Body of pancreas (tissue), 4 donors: ENCODE results near the gene MANEA. TPM values are rescaled to one million over a fixed set of nuclear protein-coding genes. Genes with fewer than 3 reads are reported as not detected.

Source experiments
- ATAC-seq: fragments of 150-250 bp; one replicate; pipeline ENCODE4 v1.9.1; 2016
- DNase-seq, 4 donors: peaks; one replicate each; pipeline ENCODE4 v3.0.0-alpha.2; 2019
- H3K27ac ChIP-seq, 4 donors: fragments of 200-600 bp; sonication (generic); 1 replicate in 3 of 4; 2 replicates in 1 of 4; pipeline versions ENCODE4 v1.5.1 to v1.6.1; 2016 to 2019; ENCODE audit warnings: mild to moderate bottlenecking in 1 of 4, mixed read lengths in 1 of 4, moderate library complexity in 1 of 4
- H3K27me3 ChIP-seq, 2 donors: fragments of 200-600 bp; sonication (generic); one replicate each; pipeline ENCODE4 v1.6.0; 2016; ENCODE audit warnings: mild to moderate bottlenecking in 1 of 2
- H3K36me3 ChIP-seq, 2 donors: fragments of 200-600 bp; sonication (generic); replicated peaks in 1 of 2; 2 replicates each; pipeline ENCODE4 v1.5.1; 2016; ENCODE audit warnings: low read depth in 2 of 2; ENCODE audit not compliant: insufficient read depth in 1 of 2
- H3K4me1 ChIP-seq: fragments of 200-600 bp; sonication (generic); one replicate; pipeline ENCODE4 v1.6.0; 2016
- H3K4me3 ChIP-seq, 2 donors: fragments of 200-600 bp; sonication (generic); 1 replicate in 1 of 2; 2 replicates in 1 of 2; pipeline ENCODE4 v1.5.1; 2016 to 2019
- H3K9me3 ChIP-seq, 3 donors: fragments of 200-600 bp; sonication (generic); 1 replicate in 2 of 3; 2 replicates in 1 of 3; pipeline ENCODE4 v1.5.1; 2016
- CTCF ChIP-seq, 7 experiments: fragments of 450-650 bp in 4 of 7; fragments of 200-600 bp in 3 of 7; sonication (generic) in 3 of 7; IDR thresholded peaks; one replicate each; pipeline ENCODE4 v1.5.1; 2016 to 2019; ENCODE audit warnings: antibody characterized with exemption in 7 of 7
- POLR2A ChIP-seq, 3 donors: fragments of 450-650 bp; IDR thresholded peaks; one replicate each; pipeline ENCODE4 v1.6.1; 2016; ENCODE audit warnings: antibody characterized with exemption in 3 of 3, mild to moderate bottlenecking in 2 of 3
- WGBS, 2 donors: methylation state at CpG; one replicate each; pipeline ENCODE4 v1.1.5; 2017; 5-methylcytosine and 5-hydroxymethylcytosine counted together
- intact Hi-C: fragments of 100-400 bp; cut with DNase I; formaldehyde crosslinking; loops from one replicate; pipeline ENCODE4 v1.15.1; 2023
- total RNA-seq, 2 donors: library from RNA; depleted of rRNA; stranded (reverse); fragments of >200 nt; gene quantifications; one replicate each; pipeline ENCODE4 v1.1.0, GENCODE V29; 2016

MANEA gene
- total RNA-seq, 2 donors from 2014 or later: 2.6 to 5.2 TPM

- H3K27ac ChIP-seq: peak overlapping the region in 1 of 4 donors; percentile 1
- no peaks in the 10 kb centered on the region for H3K9me3 ChIP-seq
- TF ChIP-seq POLR2A (IDR thresholded peaks at IDR 0.05) (no peak), CTCF (IDR thresholded peaks at IDR 0.05) (no peak)
- WGBS, 2 donors: 51 to 57% methylated on average over 3 of the region's 3 CpGs
- H3K4me1 ChIP-seq: no peaks in the 10 kb centered on the region
- no peak overlapping the region for H3K4me3 ChIP-seq
- no peaks in the 10 kb centered on the region for H3K27me3 ChIP-seq
- intact Hi-C loops: no loop called here
- DNase-seq (no peak), ATAC-seq (peak; percentile 32)
- H3K36me3 ChIP-seq: no peaks in the 10 kb centered on the region
These were observed 32.7 kb upstream of the MANEA start for GRCh38 chr6:95544517-95545225.

- no peak overlapping the region for H3K4me3 ChIP-seq
- DNase-seq (peak in 2 of 4 donors; percentile 14 to 46), ATAC-seq (peak; percentile 62)
- no peaks in the 10 kb centered on the region for H3K27me3 ChIP-seq
- no peak overlapping the region for H3K27ac ChIP-seq
- no peaks in the 10 kb centered on the region for H3K4me1 ChIP-seq
- 28 to 47% methylated on average over 3 of the region's 3 CpGs for WGBS, 2 donors
- H3K36me3 ChIP-seq: no peaks in the 10 kb centered on the region
- H3K9me3 ChIP-seq: no peaks in the 10 kb centered on the region
- TF ChIP-seq CTCF (IDR thresholded peaks at IDR 0.05) (no peak), POLR2A (IDR thresholded peaks at IDR 0.05) (no peak)
- intact Hi-C loops: no loop called here
These were observed 32.1 kb upstream of the MANEA start for GRCh38 chr6:95545226-95545625.

- H3K27ac ChIP-seq: no peak overlapping the region
- no peak for ATAC-seq
These were observed 31.6 kb upstream of the MANEA start for GRCh38 chr6:95545686-95546085.

GRCh38 chr6:95546148-95546547 is 31.2 kb upstream of the MANEA start:
- DNase-seq (no peak), ATAC-seq (no peak)
- H3K27ac ChIP-seq: no peak overlapping the region
- no peak overlapping the region for H3K4me3 ChIP-seq
- no peak for TF ChIP-seq POLR2A (IDR thresholded peaks at IDR 0.05)
- TF ChIP-seq CTCF (IDR thresholded peaks at IDR 0.05): no peak
- H3K9me3 ChIP-seq: no peaks in the 10 kb centered on the region
- no peaks in the 10 kb centered on the region for H3K27me3 ChIP-seq
- no peaks in the 10 kb centered on the region for H3K4me1 ChIP-seq
- H3K36me3 ChIP-seq: no peaks in the 10 kb centered on the region
- intact Hi-C loops: no loop called here
- 95 to 100% methylated on average over 1 of the region's 1 CpG for WGBS, 2 donors

More at GRCh38 chr6:95545686-95546085, 31.6 kb upstream of the MANEA start:
- Histone ChIP-seq H3K36me3 (no peaks in the 10 kb centered on the region), H3K4me1 (no peaks in the 10 kb centered on the region), H3K27me3 (no peaks in the 10 kb centered on the region), H3K9me3 (no peaks in the 10 kb centered on the region), H3K4me3 (no peak overlapping the region)
- DNase-seq: no peak
- intact Hi-C loops: no loop called here
- WGBS, 2 donors: 66 to 82% methylated on average over 2 of the region's 2 CpGs
- TF ChIP-seq CTCF (IDR thresholded peaks at IDR 0.05) (no peak), POLR2A (IDR thresholded peaks at IDR 0.05) (no peak)

- WGBS, 2 donors: 35 to 42% methylated on average over 1 of the region's 1 CpG
- no peak for TF ChIP-seq CTCF (IDR thresholded peaks at IDR 0.05)
- no peak for TF ChIP-seq POLR2A (IDR thresholded peaks at IDR 0.05)
These were observed 30.3 kb upstream of the MANEA start for GRCh38 chr6:95547043-95547442.

More at GRCh38 chr6:95547043-95547442, 30.3 kb upstream of the MANEA start:
- no peak for DNase-seq
- H3K27me3 ChIP-seq: no peaks in the 10 kb centered on the region
- H3K27ac ChIP-seq: no peak overlapping the region
- no peaks in the 10 kb centered on the region for H3K4me1 ChIP-seq
- intact Hi-C loops: no loop called here
- no peak for ATAC-seq
- H3K4me3 ChIP-seq: no peak overlapping the region
- H3K9me3 ChIP-seq: no peaks in the 10 kb centered on the region
- H3K36me3 ChIP-seq: no peaks in the 10 kb centered on the region
